Heart left ventricle (tissue), 13 donors: Measurements from ENCODE around the gene IL1RAP.

Experiments
- CTCF ChIP-seq, 12 donors: fragments of 200-600 bp; sonication (generic) in 4 of 12; IDR thresholded peaks; one replicate each; pipeline versions ENCODE4 v1.5.0 to v1.8.0; 2018 to 2022; ENCODE audit warnings: antibody characterized with exemption in 12 of 12, mild to moderate bottlenecking in 5 of 12
- POLR2A ChIP-seq, 2 donors: fragments of 450-650 bp; IDR thresholded peaks; one replicate each; pipeline ENCODE4 v1.6.1; 2017; ENCODE audit warnings: antibody characterized with exemption in 2 of 2, mild to moderate bottlenecking in 2 of 2, moderate library complexity in 2 of 2
- donor health status: ischemic (EF 13 %, LVEDD 7.1; RV severe dilation, severe dysfunction).
- donor health status: DM: no; HTN: yes; CAD: no.
- donor health status: DM: no; HTN: no; CAD: no.
- donor health status: ischemic (EF 25% LVEDD 6.9; RV normal size, moderate dysfunction).
- donor health status: ischemic (EF 25% LVEDD 5.7; RV mildly dilated, moderate dysfunction).
- donor health status: ischemic (EF 35%, LVEDD 5.7; RV mildly dilated, moderate dysfunction).
- donor health status: nonischemic (EF 11% LVEDD 7.7; RV severe dilation, severe dysfunction).
- donor health status: DM: yes; HTN: yes; CAD: no.
- donor health status: PGD.
- donor health status: ischemic (EF 29% LVEDD 5.4; RV normal size, mild dysfunction).
- donor health status: nonischemic (EF 23%, LVEDD 6.1; RV moderate dilation, normal function).

- TF ChIP-seq CTCF (IDR thresholded peaks at IDR 0.05) (no peak), POLR2A (IDR thresholded peaks at IDR 0.05) (no peak)
These were observed 127.7 kb downstream of the IL1RAP start for GRCh38 chr3:190641564-190641963.
